Mucosa of descending colon (tissue), 3 donors: ENCODE measurements around the gene CTBP2. TPM values are rescaled to one million over a fixed set of nuclear protein-coding genes. Genes with fewer than 3 reads are reported as not detected.
"Not testable (repeated sequence)": the region's sequence is repeated elsewhere in the genome, so short reads cannot be mapped to it uniquely, and the experiment has no call there.

ENCODE experiments used
- ATAC-seq: fragments of 200-7000 bp; cut with Tn5 transposase; one replicate; pipeline ENCODE4 v1.9.1; 2020; ENCODE audit warnings: mild to moderate bottlenecking, moderate library complexity
- DNase-seq, 3 donors: peaks; one replicate each; pipeline ENCODE4 v3.0.0-alpha.2; 2020
- H3K36me3 ChIP-seq: fragments of 200-600 bp; one replicate; pipeline ENCODE4 v1.8.0; 2021; ENCODE audit warnings: low read depth, mild to moderate bottlenecking
- H3K4me1 ChIP-seq: fragments of 200-600 bp; one replicate; pipeline ENCODE4 v1.8.0; 2021; ENCODE audit warnings: low read depth, mild to moderate bottlenecking
- H3K4me3 ChIP-seq: fragments of 200-600 bp; one replicate; pipeline ENCODE4 v1.8.0; 2021; ENCODE audit warnings: mild to moderate bottlenecking
- H3K9me3 ChIP-seq: fragments of 200-600 bp; one replicate; pipeline ENCODE4 v1.8.0; 2021; ENCODE audit warnings: mild to moderate bottlenecking
- CTCF ChIP-seq: fragments of 200-600 bp; IDR thresholded peaks from one replicate; pipeline ENCODE4 v1.8.0; 2022; ENCODE audit warnings: antibody characterized with exemption, mild to moderate bottlenecking
- intact Hi-C, 2 donors: fragments of 100-400 bp; cut with DNase I in 1 of 2; cut with micrococcal nuclease in 1 of 2; formaldehyde crosslinking; loops; one replicate each; pipeline versions ENCODE4 v1.11.0 to v1.11.1; 2022; cut with DNase I, micrococcal nuclease
- total RNA-seq, 3 donors: library from RNA; stranded (reverse); fragmentation: NEBNext Ultra II Directional in 2 of 3; extraction: Animal tissue kit (Norgen Biotek cat#: 25700) in 2 of 3; gene quantifications; one replicate each; pipeline versions ENCODE4 v1.2.1 to v1.2.4, GENCODE V29; 2021 to 2023
- donor health status: DM: no; HTN: no; CAD: no; lungs with moderate emphysema.
- donor health status: DM: no; HTN: no; CAD: no.
- donor health status: DM: no; HTN: yes; CAD: no.

Gene CTBP2
- total RNA-seq, 3 donors from 2014 or later, result 109 to 137 (median 121) TPM

- peaks cover 6% of the 10 kb centered on the region for H3K4me1 ChIP-seq
- no peak overlapping the region for H3K4me3 ChIP-seq
- DNase-seq (no peak), ATAC-seq (no peak)
- intact Hi-C loops, result no loop called here
- no peaks in the 10 kb centered on the region for H3K36me3 ChIP-seq
- TF ChIP-seq CTCF, result no peak
- H3K9me3 ChIP-seq, result no peaks in the 10 kb centered on the region
Measured at GRCh38 chr10:125163803-125164202, 3.4 kb upstream of the CTBP2 start.

- ATAC-seq, DNase-seq, intact Hi-C loops: not testable (repeated sequence)
Measured at GRCh38 chr10:125163312-125163711, 2.9 kb upstream of the CTBP2 start.

GRCh38 chr10:125162120-125162931 lies 2.0 kb upstream of the CTBP2 start:
- intact Hi-C loops, result no loop called here
- Histone ChIP-seq H3K36me3 (no peaks in the 10 kb centered on the region), H3K4me1 (peaks cover 6% of the 10 kb centered on the region), H3K4me3 (no peak overlapping the region), H3K9me3 (no peaks in the 10 kb centered on the region)
- peak; percentile 45 to 64 (median 62) for DNase-seq
- no peak for TF ChIP-seq CTCF
- no peak for ATAC-seq

More at GRCh38 chr10:125163312-125163711, 2.9 kb upstream of the CTBP2 start:
- H3K4me3 ChIP-seq, H3K36me3 ChIP-seq, H3K4me1 ChIP-seq, H3K9me3 ChIP-seq: not testable (repeated sequence)

GRCh38 chr10:125161707-125162119 lies 1.4 kb upstream of the CTBP2 start:
- TF ChIP-seq CTCF, result no peak
- peak; percentile 34 to 65 (median 61) for DNase-seq

GRCh38 chr10:125160856-125161706 lies 718 bp upstream of the CTBP2 start:
- ATAC-seq (peak; percentile 54), DNase-seq (peak; percentile 71 to 83 (median 82))
- Histone ChIP-seq H3K36me3 (no peaks in the 10 kb centered on the region), H3K4me1 (peaks cover 11% of the 10 kb centered on the region), H3K4me3 (peak overlapping the region; percentile 28), H3K9me3 (no peaks in the 10 kb centered on the region)
- TF ChIP-seq CTCF, result peak; percentile 23
- intact Hi-C loops, result no loop called here

More at GRCh38 chr10:125161707-125162119, 1.4 kb upstream of the CTBP2 start:
- peak; percentile 11 for ATAC-seq
- peaks cover 9% of the 10 kb centered on the region for H3K4me1 ChIP-seq
- no peaks in the 10 kb centered on the region for H3K36me3 ChIP-seq
- peak overlapping the region; percentile 28 for H3K4me3 ChIP-seq
- intact Hi-C loops, result no loop called here
- H3K9me3 ChIP-seq, result no peaks in the 10 kb centered on the region

GRCh38 chr10:125159486-125159931 lies 854 bp downstream of the CTBP2 start:
- intact Hi-C loops, result no loop called here
- no peaks in the 10 kb centered on the region for H3K9me3 ChIP-seq
- H3K4me1 ChIP-seq, result peaks cover 21% of the 10 kb centered on the region
- DNase-seq (peak; percentile 40 to 69 (median 65)), ATAC-seq (no peak)
- TF ChIP-seq CTCF, result no peak
- peak overlapping the region; percentile 59 for H3K4me3 ChIP-seq
- H3K36me3 ChIP-seq, result no peaks in the 10 kb centered on the region
